Spleen (tissue), 7 donors: ENCODE measurements around the gene C1QTNF8.

Source experiments
- CTCF ChIP-seq, 11 experiments: fragments of 200-600 bp in 7 of 11; fragments of 450-650 bp in 4 of 11; sonication (generic) in 4 of 11; IDR thresholded peaks in 8 of 11; conservative IDR thresholded peaks in 3 of 11; 1 replicate in 7 of 11; 2 replicates in 4 of 11; pipeline versions ENCODE4 v1.4.0 to v1.8.0; 2016 to 2021; ENCODE audit warnings: antibody characterized with exemption in 11 of 11, inconsistent platforms in 4 of 11, mild to moderate bottlenecking in 1 of 11
- POLR2A ChIP-seq, 3 donors: fragments of 450-650 bp; IDR thresholded peaks; one replicate each; pipeline ENCODE4 v1.5.1; 2017; ENCODE audit warnings: antibody characterized with exemption in 3 of 3, mild to moderate bottlenecking in 1 of 3
- POLR2AphosphoS5 ChIP-seq, 3 donors: sonication (generic); formaldehyde crosslinking; IDR thresholded peaks; one replicate each; pipeline ENCODE4 v1.5.1; 2017; ENCODE audit warnings: antibody characterized with exemption in 3 of 3
- donor health status: DM: no; HTN: no; CAD: no; lungs with moderate emphysema.
- donor health status: DM: no; HTN: no; CAD: no.
- donor health status: DM: no; HTN: no; CAD: no.

GRCh38 chr16:1117926-1118325 is 21.9 kb upstream of the C1QTNF8 start:
- TF ChIP-seq CTCF (IDR thresholded peaks at IDR 0.05 in 8 of 11, conservative IDR thresholded peaks at IDR 0.05 in 3 of 11) (no peak), POLR2A (IDR thresholded peaks at IDR 0.05) (no peak), POLR2AphosphoS5 (IDR thresholded peaks at IDR 0.05) (no peak)
